NCI-H748 (cell line): ENCODE data around the gene EWSR1.

Source experiments
- DNase-seq: peaks from one replicate; lab custom pipeline; 2025; ENCODE audit not compliant: unreplicated experiment; lab: John Stamatoyannopoulos, UW

The EWSR1 gene

DNA sequence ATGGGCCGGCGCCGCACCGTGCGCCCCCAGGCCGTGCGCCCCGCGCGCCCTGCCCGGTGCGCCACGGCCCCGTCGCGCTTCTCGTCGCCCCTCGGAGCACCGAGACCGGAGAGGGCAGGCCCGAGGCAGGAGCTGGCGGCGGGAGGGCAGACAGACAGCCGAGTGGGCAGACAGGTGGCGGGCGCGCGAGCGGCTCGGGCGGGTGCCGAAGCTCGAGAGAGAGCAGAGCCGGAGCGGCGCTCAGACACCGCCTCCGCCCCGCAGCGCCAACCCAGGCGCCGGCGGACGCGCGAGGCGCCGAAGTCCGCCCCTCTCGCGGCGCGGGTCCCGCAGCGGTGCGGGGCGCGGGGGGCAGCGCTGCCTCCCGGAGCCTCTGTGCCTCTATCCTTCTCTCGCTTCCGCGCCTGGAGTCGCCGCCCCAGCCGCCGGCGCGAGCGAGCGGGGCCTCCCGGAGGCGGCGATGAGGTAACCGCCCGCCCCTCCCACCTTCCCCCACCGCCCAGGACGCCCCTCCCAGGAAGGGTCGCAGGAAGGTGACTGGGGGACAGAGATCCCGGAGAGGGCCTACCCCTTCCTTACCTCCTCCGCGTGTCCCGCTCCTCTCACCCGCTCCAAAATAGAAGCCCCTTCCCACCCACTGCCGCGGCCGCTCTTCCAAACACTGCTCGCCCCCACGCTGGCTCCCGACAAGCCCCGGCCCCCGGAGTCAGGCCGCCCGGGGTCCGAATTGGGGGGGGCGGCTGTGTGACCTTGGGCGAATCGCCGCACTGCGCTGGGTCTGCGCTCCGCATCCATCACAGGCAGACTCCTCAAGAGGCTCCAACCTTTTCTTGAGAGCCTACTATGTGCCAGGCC lies 47.4 kb downstream of the EWSR1 start, which contains the start of gene RASL10A:
TSS of gene RASL10A (minus strand) at position 412 of the 855 bp plus-strand sequence. CDS start 451 bp downstream, outside the sequence.
- DNase-seq, result peak; percentile 41

DNA sequence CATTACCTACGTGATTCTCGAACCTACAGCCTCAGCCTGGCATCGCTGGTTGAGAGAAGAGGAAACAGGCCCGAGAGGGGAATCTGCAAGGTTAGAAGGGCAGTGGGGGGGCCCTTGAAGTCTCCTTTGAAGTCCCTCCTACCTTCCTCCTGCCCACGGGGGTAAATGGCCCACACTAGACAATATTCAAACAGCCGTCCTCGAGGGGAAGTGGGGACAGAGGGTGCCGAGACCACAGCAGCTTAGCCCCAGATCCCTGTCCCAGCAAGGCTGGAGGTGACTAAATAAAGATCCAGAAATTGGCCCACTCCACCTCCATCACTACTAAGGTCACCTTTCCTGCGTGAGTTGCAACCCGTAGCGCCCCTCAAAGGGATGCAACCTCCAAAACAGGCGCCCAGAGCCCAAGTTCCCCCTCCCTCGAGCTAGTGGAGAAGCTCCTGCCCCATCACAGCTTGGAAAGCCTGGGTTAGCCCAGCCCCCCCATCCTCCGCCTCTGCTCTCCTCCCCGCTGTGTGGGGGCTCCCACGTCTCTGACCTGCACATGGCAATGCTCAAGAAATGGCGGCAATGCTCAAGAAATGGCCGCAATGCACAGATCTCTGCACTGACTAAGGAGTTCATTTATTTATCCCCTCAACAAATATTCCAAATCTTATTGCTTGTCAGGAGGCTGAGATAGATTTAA lies 48.2 kb downstream of the EWSR1 start:
- DNase-seq, result no peak

DNA sequence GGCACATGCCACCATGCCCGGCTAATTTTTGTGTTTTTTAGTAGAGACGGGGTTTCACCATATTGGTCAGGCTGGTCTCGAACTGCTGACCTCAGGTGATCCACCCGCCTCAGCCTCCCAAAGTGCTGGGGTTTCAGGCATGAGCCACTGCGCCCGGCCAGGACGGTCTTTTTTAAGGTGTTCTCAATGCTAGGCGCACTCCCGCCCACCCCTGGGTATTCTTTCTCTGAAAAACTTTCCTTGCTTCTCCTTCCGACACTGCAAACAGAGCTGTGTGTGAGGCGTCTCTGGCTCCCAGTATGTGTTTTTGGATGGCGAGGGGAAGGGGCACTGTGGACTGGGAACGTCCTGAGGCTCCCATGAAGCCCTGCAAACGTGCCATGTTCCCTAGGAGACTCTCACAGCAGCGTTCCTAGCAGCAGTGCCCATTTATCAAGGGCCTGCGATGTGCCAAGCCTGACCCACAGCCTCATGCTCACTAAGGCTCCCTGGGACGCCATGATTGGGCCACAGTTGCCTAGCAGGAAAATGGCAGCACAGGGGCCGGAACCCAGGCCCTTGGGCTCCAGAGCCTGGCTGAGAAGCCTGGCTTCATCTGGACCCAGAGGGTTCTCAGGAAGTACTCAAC lies 49.9 kb downstream of the EWSR1 start:
- DNase-seq, result no peak

DNA sequence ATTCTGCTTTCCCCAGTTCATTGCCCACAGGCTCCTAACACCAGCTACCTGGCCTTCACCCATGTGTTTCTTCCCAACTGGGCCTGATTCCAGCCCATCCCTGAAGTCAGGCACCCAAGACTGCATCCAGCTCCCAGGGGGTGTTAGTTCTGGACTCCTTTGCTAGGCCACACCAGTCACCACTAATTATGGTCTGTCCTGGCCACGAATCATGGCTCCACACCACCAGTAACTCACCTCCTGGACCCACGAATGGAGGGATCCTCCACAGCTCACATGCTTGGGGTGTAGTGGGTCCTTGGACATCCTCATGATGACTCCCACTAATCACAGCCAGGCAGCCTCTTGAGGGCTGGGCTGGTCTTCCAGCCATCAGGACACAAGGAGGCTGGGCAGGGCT lies 51.0 kb downstream of the EWSR1 start:
- DNase-seq, result no peak

DNA sequence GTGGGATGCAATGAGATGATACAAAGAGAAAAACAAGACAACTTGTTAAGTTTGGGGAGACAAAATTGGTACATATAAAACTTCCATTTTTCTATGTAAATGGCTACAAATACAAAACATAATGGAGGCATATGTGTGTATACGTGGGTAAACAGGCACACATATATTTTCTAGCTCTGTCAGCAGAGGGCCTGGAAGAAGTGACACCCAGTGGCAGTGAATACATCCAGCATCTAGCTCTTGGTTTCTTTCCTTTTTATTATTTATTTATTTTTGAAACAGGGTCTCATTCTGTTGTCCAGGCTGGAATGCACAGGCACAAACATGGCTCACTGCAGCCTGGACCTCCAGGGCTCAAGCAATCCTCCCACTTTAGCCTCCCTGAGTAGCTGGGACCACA lies 52.5 kb downstream of the EWSR1 start:
- DNase-seq, result no peak

DNA sequence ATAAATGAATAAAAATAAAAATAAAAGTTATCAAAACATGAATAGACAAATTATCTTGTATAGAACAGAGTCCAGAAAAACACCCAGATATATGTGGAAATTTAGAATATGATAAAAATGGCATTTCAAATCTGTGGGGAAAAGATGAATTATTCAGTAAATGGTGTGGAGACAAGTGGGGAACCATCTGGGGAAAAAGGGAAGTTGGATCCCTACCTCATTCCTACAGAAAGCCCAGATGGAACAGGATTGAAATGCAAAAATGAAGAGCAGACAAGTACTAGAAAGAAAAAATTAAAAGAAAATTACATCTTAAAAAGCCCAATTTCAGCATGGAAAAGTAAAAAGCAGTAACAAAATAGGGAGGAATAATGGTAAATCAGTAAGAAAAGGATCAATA lies 55.6 kb downstream of the EWSR1 start:
- DNase-seq, result no peak

DNA sequence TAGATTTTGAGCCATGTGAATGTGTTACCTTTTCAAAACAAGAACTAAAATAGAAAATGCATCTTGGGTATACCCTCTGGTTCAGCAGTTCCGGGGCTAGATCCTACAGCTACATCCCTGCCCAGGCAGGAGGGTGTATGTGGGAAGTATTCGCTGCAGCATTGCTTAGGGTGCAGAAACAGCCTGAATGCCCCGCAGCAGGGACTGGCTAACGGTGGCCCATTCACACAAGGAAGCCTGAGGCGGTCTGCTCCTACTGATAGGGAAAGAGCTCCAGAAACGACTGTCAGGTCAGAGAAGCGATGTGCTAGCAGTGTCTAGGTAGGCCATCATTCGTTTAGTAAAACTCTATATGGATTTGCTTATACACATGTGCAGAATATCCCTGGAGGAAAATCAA lies 57.3 kb downstream of the EWSR1 start:
- no peak for DNase-seq

DNA sequence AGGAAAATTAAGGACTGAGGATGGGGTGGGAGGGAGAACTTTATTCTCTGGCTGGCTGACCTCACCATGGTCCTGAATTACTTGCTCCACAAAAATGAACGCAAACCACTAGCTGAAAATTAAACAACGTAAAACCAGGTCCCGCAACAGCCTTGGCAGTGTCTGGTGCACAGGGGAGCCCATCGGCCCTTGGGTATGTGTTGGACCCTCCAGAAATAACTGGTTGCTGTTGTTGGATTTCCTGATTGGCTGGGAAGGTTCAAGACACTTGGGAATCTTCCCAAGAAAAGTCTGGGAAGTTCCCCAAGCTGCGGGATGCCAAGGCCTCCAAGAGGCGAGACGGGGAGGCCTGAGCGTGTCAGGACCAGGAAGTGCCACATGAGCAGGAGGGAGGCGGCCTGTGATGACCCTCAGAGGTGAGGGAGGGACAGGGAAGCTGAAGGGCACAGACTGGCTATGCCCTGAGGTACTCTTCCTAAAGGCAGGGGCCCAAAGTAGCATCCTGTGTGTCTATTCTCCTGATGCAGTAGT lies 57.8 kb downstream of the EWSR1 start:
- DNase-seq, result no peak

DNA sequence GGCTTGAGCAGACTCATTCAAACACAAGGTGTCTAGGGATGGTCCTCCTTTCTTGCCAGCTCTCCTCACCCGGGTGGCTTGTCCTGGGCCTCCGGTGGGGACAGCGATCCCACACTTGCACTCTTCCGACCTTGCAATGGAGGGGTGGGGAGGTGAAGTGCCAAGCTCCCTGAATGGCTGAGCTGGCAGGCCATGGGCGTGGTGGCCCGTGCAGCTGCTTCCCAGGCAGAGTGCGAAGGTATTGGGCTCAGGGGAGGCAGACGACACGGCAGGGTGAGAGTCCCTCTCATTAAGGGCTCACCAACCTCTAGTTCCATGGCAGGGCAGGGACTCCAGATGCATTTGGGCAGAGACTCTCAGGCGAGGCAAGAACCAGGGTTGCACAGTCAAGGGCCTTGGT lies 58.4 kb downstream of the EWSR1 start:
- DNase-seq, result no peak

DNA sequence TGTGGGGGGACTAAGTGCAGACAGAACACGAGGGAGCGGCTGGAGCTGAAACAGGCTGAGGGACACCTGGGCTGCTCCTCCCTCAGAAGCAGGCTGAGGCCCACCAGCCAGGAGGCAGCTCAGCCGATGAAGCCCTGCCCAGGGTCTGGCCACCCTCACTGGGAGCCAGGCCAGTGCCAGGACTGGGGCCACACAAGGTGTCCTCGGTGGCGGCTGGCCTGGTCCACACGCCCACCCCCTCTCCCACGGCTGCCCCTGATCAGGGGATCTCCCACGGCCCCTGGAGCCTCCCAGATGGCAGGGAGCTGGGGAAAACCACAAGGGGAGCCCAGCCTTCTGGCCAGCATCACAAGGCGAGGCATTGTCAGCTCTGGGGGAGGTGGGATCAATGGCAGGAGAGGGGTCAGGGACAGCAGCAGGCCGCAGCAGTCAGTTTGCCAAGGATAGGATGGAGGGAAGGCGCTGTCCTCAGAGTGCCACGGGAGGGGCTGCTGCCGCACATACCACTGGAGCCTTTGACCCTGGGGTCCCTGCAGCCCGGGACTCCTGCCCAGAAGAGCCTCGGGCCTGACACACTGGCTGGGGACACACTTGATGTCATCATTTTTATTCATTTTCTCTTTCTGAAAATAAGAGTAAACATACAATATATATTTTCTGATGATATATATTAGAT lies 59.2 kb downstream of the EWSR1 start:
- no peak for DNase-seq

DNA sequence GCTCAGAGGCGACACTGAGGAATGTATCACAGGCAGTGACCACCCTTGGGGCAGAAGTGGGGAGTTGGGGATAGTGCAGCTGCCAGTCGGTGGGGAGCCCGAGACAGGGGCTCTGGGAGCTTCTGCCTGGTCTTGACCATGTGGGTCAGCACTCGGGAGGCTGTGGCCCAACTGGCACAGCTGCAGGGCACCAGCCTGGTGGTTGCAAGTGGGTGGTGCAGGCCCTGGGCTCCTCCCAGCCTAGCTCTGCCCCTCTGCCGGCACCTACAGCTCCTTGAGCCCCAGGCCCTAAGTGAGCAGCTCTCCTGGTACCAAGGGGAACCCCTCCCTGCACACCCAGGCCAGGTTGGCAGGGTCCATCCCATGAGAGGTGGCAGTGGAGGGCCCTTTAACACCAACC lies 60.0 kb downstream of the EWSR1 start:
- DNase-seq, result no peak

DNA sequence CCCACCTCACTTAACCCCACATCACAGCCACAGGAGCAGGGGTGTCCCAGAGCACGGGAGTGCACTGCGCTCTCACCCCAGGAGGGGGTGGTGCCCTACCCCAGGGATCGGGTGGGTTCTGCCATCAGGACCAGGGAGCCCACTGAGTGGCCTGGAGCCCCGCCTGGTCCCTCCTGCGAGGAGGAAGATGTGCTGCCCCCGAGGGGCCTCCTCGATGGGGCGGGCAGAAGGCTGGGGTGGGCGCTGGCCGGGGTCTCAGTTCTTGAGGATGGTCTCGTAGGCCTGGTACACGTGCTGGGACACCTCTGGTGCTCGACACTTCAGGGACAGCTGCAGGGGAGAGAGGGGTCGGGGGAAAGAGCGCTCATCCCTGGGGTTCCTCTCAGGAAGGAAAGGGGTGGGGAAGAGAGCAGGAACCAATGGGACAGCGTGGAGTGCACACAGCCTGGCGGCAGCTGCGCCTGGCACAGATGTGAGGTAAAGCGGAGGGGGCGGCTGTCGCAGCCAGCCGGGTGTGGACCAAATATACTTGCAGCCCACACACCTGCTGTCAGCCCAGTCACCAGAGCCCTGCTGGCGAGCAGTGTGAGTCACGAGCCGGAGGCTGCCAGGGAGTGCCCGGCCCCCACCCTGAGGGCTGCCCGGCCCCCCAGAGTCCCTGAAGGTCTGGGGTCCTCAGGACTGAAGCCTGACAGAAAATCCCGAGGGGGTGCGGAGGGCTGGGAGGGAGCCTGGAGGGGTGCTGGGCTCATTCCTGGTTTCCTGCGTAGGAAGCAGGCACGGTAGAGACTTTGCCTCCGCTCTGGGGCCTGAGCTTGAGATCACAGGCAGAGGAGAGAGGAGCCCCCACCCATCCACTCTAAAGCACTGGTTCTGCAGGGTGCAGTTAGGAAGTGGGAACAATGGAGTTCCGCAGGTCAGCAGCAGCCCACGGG lies 60.8 kb downstream of the EWSR1 start:
- no peak for DNase-seq

DNA sequence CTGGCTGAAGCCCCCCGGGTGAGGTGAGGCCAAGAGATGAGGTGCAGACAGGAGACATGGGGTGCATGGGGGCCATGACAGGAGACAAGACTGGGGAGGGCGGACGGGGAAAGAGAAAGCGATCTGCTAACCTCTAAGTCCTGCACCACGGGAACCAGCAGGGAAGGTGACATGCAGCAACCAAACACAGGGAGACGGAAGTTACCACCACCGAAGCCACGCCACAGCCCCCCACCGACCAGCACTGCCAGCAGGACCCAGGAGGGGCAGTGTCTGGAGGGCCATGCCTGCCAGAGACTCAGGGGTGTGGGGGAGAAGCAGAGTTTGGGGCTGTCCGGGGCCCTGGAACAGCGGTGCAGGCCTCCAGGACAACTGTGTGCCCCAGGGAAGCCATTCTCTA lies 61.5 kb downstream of the EWSR1 start:
- DNase-seq, result no peak

DNA sequence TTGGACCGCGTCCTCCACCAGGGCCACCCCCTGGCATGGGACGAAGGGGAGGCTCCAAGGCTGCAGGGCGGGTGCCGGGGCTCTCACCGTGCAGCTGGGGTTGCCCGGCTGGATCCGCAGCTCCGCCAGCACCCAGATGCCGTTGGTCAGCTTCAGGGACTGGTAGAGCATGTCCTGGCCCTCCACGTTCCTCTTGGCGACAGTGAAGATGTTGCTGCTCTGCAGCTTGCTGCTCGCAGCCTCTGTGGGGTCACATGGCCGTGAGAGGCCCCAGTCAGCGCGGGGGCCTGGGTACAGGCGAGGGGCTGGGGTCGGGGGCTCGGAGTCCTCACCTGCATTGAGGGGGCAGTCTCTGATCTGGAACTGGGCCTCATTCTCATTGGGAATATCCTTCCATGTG lies 62.2 kb downstream of the EWSR1 start:
- no peak for DNase-seq

DNA sequence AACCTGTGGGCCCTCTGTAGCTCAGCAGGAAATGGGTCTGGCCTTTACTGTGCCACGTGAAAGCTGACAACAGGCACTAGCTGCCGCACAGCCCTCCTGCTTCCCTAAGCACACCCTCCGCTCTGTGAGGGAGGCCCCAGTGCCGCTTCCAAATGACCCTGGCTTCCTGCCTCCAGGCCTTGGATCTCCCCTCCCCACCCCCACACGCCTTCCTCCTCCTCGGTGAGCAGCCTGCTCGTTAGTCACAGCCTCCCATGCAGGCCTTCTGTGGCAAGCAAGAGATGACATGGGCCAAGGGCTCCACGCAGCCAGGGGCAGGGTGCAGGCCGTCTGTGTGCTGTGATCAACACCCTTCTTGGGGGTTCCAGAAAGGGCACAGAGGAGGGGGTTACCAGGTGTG lies 62.7 kb downstream of the EWSR1 start:
- DNase-seq, result no peak

DNA sequence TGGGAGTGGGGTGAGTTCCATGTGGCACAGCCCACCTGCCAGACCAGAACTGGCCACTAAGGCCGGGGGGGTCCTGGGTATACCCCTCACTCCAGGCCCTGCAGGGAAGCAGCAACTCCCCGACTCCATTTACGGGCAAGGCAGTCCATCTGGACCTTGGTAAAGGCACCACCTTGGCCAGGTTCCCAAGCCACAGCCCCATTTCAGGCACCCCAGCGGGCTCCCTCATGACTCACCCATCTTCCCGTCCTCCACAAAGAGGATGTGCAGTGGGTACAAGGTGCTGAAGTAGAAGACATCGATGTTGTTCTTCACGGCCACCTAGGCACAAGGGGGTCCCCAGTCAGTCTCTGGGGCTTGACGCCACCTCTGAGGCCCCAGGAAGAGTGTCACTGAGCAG lies 63.1 kb downstream of the EWSR1 start:
- DNase-seq, result no peak

DNA sequence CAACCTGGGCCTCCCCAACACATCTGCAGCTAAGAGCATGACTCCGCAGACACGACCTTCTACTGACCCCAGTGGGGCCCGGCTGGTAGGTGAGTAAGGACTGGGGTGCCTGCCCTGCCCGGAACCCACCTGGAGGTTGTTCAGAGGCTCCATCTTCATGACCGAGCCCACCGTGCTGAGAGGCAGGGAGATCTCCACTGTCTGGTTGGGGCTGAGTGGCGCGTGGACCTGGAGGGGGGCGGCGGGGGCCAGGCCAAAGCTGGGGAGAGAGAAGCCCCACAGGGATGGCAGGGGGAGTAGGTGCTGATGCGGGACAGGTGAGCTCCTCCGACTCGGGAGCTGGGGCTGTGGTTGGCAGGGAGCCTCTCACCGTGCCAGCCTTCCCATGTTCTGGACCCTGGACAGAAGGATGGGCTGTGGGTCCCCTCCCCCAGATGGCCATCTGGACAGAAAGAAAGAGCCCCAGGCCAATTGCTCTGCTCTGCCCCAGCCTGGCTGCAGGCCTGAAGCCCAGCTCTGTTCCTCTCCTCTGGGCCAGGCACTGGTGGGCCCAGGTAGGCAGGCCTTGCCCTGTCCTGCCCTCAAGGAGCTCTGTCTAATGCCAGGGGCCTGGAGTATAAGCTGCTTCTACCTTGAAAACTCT lies 63.7 kb downstream of the EWSR1 start:
- no peak for DNase-seq

DNA sequence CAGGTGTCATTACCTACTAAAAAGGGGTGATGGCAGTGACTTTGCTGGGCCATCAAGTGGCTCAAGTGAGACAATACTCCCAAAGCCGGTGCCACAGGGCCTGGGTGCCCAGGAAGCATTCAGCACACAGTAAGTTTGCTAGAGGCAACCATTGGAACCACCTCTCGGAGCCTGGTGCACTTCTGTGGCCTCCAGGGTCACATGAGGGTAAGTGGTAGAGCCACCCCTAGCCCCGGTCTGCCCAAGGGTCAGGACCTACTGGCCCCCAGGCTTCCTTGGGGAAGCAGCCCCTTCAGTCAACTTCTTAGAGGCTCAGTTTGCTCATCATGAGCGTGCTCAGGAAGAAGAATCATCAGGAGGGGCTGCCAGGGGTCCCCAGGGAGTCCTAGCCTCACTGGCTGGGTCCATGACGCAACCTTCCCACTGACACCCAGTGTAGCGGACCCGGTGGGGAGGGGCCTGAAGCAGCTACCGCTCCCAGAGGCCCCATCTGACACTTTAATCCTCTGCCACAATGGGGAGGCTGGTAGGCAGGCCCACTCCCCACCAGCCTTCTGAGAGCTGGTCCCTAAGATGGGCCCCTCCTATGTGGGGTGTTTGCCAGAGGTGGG lies 64.9 kb downstream of the EWSR1 start:
- no peak for DNase-seq

DNA sequence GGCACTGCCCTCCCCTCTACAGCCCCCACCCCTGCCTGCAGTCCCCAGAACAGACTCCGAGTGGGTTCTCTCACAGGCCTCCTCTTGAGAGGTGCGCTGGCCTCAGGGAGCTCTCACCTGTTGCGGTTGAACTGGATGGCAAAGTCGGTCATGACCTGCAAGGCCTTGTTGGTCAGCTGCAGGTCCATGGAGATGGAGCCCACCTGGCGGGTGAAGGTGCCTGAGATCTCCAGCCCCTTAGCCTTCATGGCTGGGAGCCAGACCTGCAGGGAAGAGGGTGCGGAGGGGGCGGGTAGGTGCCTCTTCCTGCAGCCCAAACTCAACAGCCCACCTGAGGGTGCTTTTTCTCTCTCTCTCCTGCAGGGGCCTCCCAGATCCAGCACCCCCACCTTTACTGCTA lies 66.1 kb downstream of the EWSR1 start:
- no peak for DNase-seq
